GM11168 (cell line): ENCODE data around the gene RALGAPA2.

Experiments used
- in situ Hi-C: fragments of 300-500 bp; cut with MboI; formaldehyde crosslinking; loops from one replicate; pipeline ENCODE4 v1.12.0; 2022; ENCODE audit warnings: low sequenced_read_pairs; ENCODE audit not compliant: unreplicated experiment

Gene RALGAPA2

GRCh38 chr20:20729563-20729962 is 17.1 kb upstream of the RALGAPA2 start:
- in situ Hi-C loops: no loop called here

- in situ Hi-C loops: no loop called here
Observed at GRCh38 chr20:20721489-20721888, 9.0 kb upstream of the RALGAPA2 start.

GRCh38 chr20:20720158-20720557 is 7.7 kb upstream of the RALGAPA2 start:
- in situ Hi-C loops: no loop called here

GRCh38 chr20:20719411-20719810 is 7.0 kb upstream of the RALGAPA2 start:
- in situ Hi-C loops: no loop called here

- in situ Hi-C loops: no loop called here
Observed at GRCh38 chr20:20713244-20713765, 861 bp upstream of the RALGAPA2 start.

GRCh38 chr20:20712004-20712473 is 405 bp downstream of the RALGAPA2 start:
- in situ Hi-C loops: no loop called here

GRCh38 chr20:20711413-20711812 is 1.0 kb downstream of the RALGAPA2 start:
- in situ Hi-C loops: no loop called here

GRCh38 chr20:20710443-20711315 is 1.8 kb downstream of the RALGAPA2 start:
- in situ Hi-C loops: no loop called here

- in situ Hi-C loops: no loop called here
Observed at GRCh38 chr20:20709887-20710286, 2.6 kb downstream of the RALGAPA2 start.

GRCh38 chr20:20706285-20706684 is 6.2 kb downstream of the RALGAPA2 start:
- in situ Hi-C loops: no loop called here

GRCh38 chr20:20702330-20703245 is 9.9 kb downstream of the RALGAPA2 start:
- in situ Hi-C loops: no loop called here

GRCh38 chr20:20699917-20700316 is 12.5 kb downstream of the RALGAPA2 start:
- in situ Hi-C loops: no loop called here

- in situ Hi-C loops: no loop called here
Observed at GRCh38 chr20:20699144-20699543, 13.3 kb downstream of the RALGAPA2 start.

- in situ Hi-C loops: no loop called here
Observed at GRCh38 chr20:20697325-20697845, 15.1 kb downstream of the RALGAPA2 start.

- in situ Hi-C loops: no loop called here
Observed at GRCh38 chr20:20695250-20695816, 17.1 kb downstream of the RALGAPA2 start.

- in situ Hi-C loops: no loop called here
Observed at GRCh38 chr20:20694591-20694990, 17.9 kb downstream of the RALGAPA2 start.

- in situ Hi-C loops: no loop called here
Observed at GRCh38 chr20:20692587-20692986, 19.9 kb downstream of the RALGAPA2 start.

GRCh38 chr20:20691477-20692235 is 20.8 kb downstream of the RALGAPA2 start:
- in situ Hi-C loops: no loop called here

GRCh38 chr20:20690676-20691476 is 21.6 kb downstream of the RALGAPA2 start:
- in situ Hi-C loops: no loop called here
